GM19463 (cell line): ENCODE data around the gene COLEC12.

Experiments used
- ATAC-seq: cut with Tn5 transposase; IDR thresholded peaks from one replicate; pipeline ENCODE4 v1.9.1; 2021; ENCODE audit warnings: mild to moderate bottlenecking, moderate library complexity; ENCODE audit not compliant: unreplicated experiment

Gene COLEC12

GRCh38 chr18:500632-501405 is at the start of gene COLEC12:
COLEC12 (minus strand) TSS chr18:500701; CDS start chr18:500514, 187 bp downstream.
- no peak for ATAC-seq

GRCh38 chr18:549967-550366 is 49.5 kb upstream of the COLEC12 start:
- ATAC-seq: no peak

GRCh38 chr18:543447-544078 is 43.1 kb upstream of the COLEC12 start:
- ATAC-seq: no peak

GRCh38 chr18:533995-534601 is 33.6 kb upstream of the COLEC12 start:
- ATAC-seq: no peak

GRCh38 chr18:532632-533031 is 32.1 kb upstream of the COLEC12 start:
- no peak for ATAC-seq

- ATAC-seq: no peak
These were observed 31.5 kb upstream of the COLEC12 start for GRCh38 chr18:532018-532417.

GRCh38 chr18:527146-527545 is 26.6 kb upstream of the COLEC12 start:
- ATAC-seq: no peak

GRCh38 chr18:526681-527080 is 26.2 kb upstream of the COLEC12 start:
- no peak for ATAC-seq

- ATAC-seq: no peak
These were observed 24.7 kb upstream of the COLEC12 start for GRCh38 chr18:525036-525797.

GRCh38 chr18:524466-524865 is 24.0 kb upstream of the COLEC12 start:
- ATAC-seq: peak; percentile 73

GRCh38 chr18:523561-523960 is 23.1 kb upstream of the COLEC12 start:
- no peak for ATAC-seq

GRCh38 chr18:519019-519879 is 18.7 kb upstream of the COLEC12 start:
- ATAC-seq: peak; percentile 90

- ATAC-seq: no peak
These were observed 17.6 kb upstream of the COLEC12 start for GRCh38 chr18:518081-518480.

- ATAC-seq: no peak
These were observed 15.3 kb upstream of the COLEC12 start for GRCh38 chr18:515838-516237.

- no peak for ATAC-seq
These were observed 14.8 kb upstream of the COLEC12 start for GRCh38 chr18:515156-515815.

- no peak for ATAC-seq
These were observed 13.5 kb upstream of the COLEC12 start for GRCh38 chr18:513826-514530.

GRCh38 chr18:512957-513356 is 12.5 kb upstream of the COLEC12 start:
- ATAC-seq: no peak

GRCh38 chr18:508835-509234 is 8.3 kb upstream of the COLEC12 start:
- no peak for ATAC-seq

GRCh38 chr18:507636-508035 is 7.1 kb upstream of the COLEC12 start:
- no peak for ATAC-seq
